Urinary bladder (tissue), 4 donors: ENCODE data around the gene UBE2I. TPM values are rescaled to one million over a fixed set of nuclear protein-coding genes. Genes with fewer than 3 reads are reported as not detected.

Experiments
- DNase-seq: peaks from one replicate; pipeline ENCODE4 v3.0.0-alpha.2; 2015; ENCODE audit errors: extremely low spot score
- H3K27ac ChIP-seq: one replicate; pipeline ENCODE4 v1.5.1; 2013; ENCODE audit warnings: low read depth, mild to moderate bottlenecking, moderate library complexity
- H3K36me3 ChIP-seq: one replicate; pipeline ENCODE4 v1.6.1; 2013; ENCODE audit warnings: mild to moderate bottlenecking, moderate library complexity; ENCODE audit not compliant: insufficient read depth
- H3K4me1 ChIP-seq: one replicate; pipeline ENCODE4 v1.6.1; 2013; ENCODE audit warnings: mild to moderate bottlenecking, moderate library complexity; ENCODE audit not compliant: insufficient read depth
- H3K4me3 ChIP-seq: one replicate; pipeline ENCODE4 v1.5.1; 2013; ENCODE audit warnings: low read depth, low read length
- WGBS: extraction: QIAGEN DNeasy Blood & Tissue Kit; methylation state at CpG from one replicate; pipeline ENCODE4 v1.1.7; 2013; 5-methylcytosine and 5-hydroxymethylcytosine counted together
- polyA plus RNA-seq: library from polyadenylated mRNA; stranded (reverse); fragments of 200-250 nt; gene quantifications from one replicate; pipeline ENCODE4 v1.2.3, GENCODE V29; 2013
- total RNA-seq: library from RNA; depleted of rRNA; stranded (reverse); fragments of >200 nt; gene quantifications from one replicate; pipeline ENCODE4 v1.2.3, GENCODE V29; 2014
- donor health status: healthy with polysubstance abuse.
- donor health status: healthy.

Gene UBE2I
- total and polyA plus RNA-seq, 2 donors = 41.9 to 84.1 TPM

- Histone ChIP-seq H3K4me1 (peaks cover 4% of the 10 kb centered on the region), H3K36me3 (no peaks in the 10 kb centered on the region), H3K27ac (no peak overlapping the region), H3K4me3 (peak overlapping the region; percentile 97)
- DNase-seq = no peak
- WGBS = 4% methylated on average over 42 of the region's 43 CpGs
Observed at GRCh38 chr16:1308036-1308976, 1.1 kb upstream of the UBE2I start.

GRCh38 chr16:1309888-1310831 lies 724 bp downstream of the UBE2I start:
- peaks cover 4% of the 10 kb centered on the region for H3K4me1 ChIP-seq
- DNase-seq = no peak
- 1% methylated on average over 77 of the region's 77 CpGs for WGBS

GRCh38 chr16:1310832-1311200 lies 1.4 kb downstream of the UBE2I start:
- H3K4me3 ChIP-seq = peak overlapping the region; percentile 97
- no peaks in the 10 kb centered on the region for H3K36me3 ChIP-seq
- H3K27ac ChIP-seq = no peak overlapping the region
- DNase-seq = no peak
- peaks cover 4% of the 10 kb centered on the region for H3K4me1 ChIP-seq
- 4% methylated on average over 14 of the region's 14 CpGs for WGBS

More at GRCh38 chr16:1309888-1310831, 724 bp downstream of the UBE2I start:
- Histone ChIP-seq H3K4me3 (peak overlapping the region; percentile 97), H3K27ac (peak overlapping the region; percentile 38), H3K36me3 (no peaks in the 10 kb centered on the region)

GRCh38 chr16:1311212-1311737 lies 1.8 kb downstream of the UBE2I start:
- peaks cover 4% of the 10 kb centered on the region for H3K4me1 ChIP-seq
- no peaks in the 10 kb centered on the region for H3K36me3 ChIP-seq
- whole genome bisulfite sequencing = 14% methylated on average over 13 of the region's 13 CpGs
- H3K4me3 ChIP-seq = peak overlapping the region; percentile 97
- H3K27ac ChIP-seq = no peak overlapping the region
- no peak for DNase-seq

GRCh38 chr16:1311738-1312466 lies 2.5 kb downstream of the UBE2I start:
- 26% methylated on average over 35 of the region's 35 CpGs for WGBS
- DNase-seq = no peak
- Histone ChIP-seq H3K36me3 (peaks cover 2% of the 10 kb centered on the region), H3K4me1 (peaks cover 4% of the 10 kb centered on the region), H3K4me3 (no peak overlapping the region), H3K27ac (no peak overlapping the region)

GRCh38 chr16:1312467-1312816 lies 3.0 kb downstream of the UBE2I start:
- Histone ChIP-seq H3K27ac (no peak overlapping the region), H3K4me1 (peaks cover 4% of the 10 kb centered on the region), H3K36me3 (peaks cover 4% of the 10 kb centered on the region), H3K4me3 (no peak overlapping the region)
- DNase-seq = no peak
- 81% methylated on average over 16 of the region's 16 CpGs for WGBS

- Histone ChIP-seq H3K27ac (no peak overlapping the region), H3K4me3 (no peak overlapping the region), H3K36me3 (peaks cover 5% of the 10 kb centered on the region), H3K4me1 (peaks cover 4% of the 10 kb centered on the region)
- no peak for DNase-seq
- WGBS = 86% methylated on average over 15 of the region's 15 CpGs
Observed at GRCh38 chr16:1312903-1313302, 3.5 kb downstream of the UBE2I start.

- peaks cover 4% of the 10 kb centered on the region for H3K4me1 ChIP-seq
- H3K36me3 ChIP-seq = peaks cover 9% of the 10 kb centered on the region
- DNase-seq = no peak
- WGBS = 87% methylated on average over 38 of the region's 38 CpGs
- no peak overlapping the region for H3K4me3 ChIP-seq
- no peak overlapping the region for H3K27ac ChIP-seq
Observed at GRCh38 chr16:1313721-1314369, 4.4 kb downstream of the UBE2I start.

- peaks cover 9% of the 10 kb centered on the region for H3K36me3 ChIP-seq
- peaks cover 4% of the 10 kb centered on the region for H3K4me1 ChIP-seq
- no peak overlapping the region for H3K4me3 ChIP-seq
- no peak overlapping the region for H3K27ac ChIP-seq
- 88% methylated on average over 28 of the region's 28 CpGs for WGBS
- no peak for DNase-seq
Observed at GRCh38 chr16:1314399-1315068, 5.1 kb downstream of the UBE2I start.

GRCh38 chr16:1315081-1316032 lies 5.9 kb downstream of the UBE2I start:
- Histone ChIP-seq H3K4me3 (no peak overlapping the region), H3K27ac (no peak overlapping the region), H3K4me1 (peaks cover 4% of the 10 kb centered on the region), H3K36me3 (peaks cover 10% of the 10 kb centered on the region)
- WGBS = 83% methylated on average over 46 of the region's 46 CpGs
- DNase-seq = no peak

- peaks cover 16% of the 10 kb centered on the region for H3K36me3 ChIP-seq
- WGBS = 87% methylated on average over 14 of the region's 14 CpGs
- no peak overlapping the region for H3K4me3 ChIP-seq
- no peak for DNase-seq
- H3K4me1 ChIP-seq = peaks cover 4% of the 10 kb centered on the region
- no peak overlapping the region for H3K27ac ChIP-seq
Observed at GRCh38 chr16:1316033-1316405, 6.6 kb downstream of the UBE2I start.
